Measurements from ENCODE around the gene AOAH.
A peak's percentile ranks its signal among the peaks of the same experiment; 100 is the strongest.
"Not testable (repeated sequence)": the region's sequence is repeated elsewhere in the genome, so short reads cannot be mapped to it uniquely, and the experiment has no call there.

AOAH gene

DNA sequence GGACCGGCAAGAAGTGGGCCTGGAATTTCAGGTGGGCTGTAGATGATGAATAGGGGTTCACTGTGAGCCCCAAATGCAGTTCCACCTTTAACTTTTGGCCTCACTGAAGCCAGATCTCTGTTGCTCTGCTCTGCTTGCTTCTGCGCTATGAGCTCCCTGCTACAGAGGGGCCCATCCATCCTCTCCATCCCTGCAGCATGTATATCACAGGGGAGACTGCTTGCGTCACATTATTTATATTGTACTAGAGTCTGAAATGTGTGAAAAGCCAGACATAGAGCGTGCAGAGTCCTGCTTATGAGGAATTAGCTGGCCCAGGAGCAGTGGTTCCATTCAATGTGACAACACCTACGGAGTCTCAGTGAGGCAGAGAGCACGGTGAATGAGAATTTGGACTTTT is 69.9 kb downstream of the AOAH start:
- DNase-seq: no peak

DNA sequence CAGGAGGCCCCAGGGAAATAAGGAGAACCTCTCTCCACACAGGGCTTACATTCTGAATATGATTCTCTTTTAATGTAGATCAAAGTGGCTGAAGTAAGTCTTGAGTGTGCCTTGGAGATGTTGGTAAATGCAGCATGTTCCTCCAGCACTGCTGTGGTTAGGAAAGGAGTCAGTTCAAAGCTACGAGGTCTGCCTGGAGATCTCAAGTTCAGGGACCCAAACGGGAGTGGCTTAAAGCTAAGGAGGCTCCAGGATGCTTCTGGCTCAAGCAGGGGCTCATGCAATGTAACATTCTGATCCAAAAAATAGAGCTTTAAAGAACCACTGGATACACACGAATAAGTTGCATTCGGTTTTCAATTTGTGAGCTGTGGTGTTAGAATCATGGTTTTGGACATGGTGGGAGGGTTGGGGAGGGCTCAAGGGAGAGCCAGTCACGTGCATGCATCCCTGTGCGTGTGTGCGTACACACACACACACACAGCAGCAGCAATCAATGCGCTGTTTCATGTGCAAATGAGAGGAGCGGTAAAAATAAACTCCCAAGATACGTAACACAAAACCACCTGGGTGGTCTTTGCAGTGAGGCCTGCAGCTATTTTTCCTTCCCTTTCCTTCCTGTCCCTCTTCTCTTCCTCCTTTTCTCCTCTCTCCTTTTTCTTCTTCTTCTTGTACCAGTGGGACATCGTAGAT is 70.5 kb downstream of the AOAH start:
- DNase-seq: no peak

DNA sequence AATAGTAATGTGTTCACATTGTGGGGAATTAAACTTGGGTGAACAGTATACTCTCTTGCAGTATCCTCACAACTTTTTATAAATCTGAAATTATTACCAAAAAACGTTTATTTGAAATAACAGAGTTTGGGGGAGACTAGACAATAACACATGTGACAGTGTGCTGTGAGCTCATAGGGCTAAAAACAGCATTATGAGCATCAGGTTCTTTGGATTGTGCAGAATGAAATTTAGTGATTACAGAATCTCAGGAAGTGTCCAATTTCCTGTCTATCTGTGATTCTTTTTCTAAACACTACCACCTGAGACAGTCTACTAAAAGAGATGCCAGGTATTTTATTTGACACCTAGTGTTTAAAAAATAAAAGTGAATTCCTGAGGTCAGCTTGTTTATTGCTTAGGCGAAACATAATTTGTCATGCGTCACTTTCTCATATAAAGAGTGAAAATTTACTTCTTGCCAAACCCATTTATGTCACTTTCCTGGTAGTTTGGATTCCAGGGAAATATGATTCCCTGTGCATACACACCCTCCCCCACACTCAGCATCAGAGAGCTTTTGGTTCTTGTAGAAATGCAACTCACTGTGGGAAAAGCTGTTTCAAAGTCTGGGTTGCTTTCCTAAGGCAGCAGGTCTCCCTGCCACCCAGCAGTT is 71.2 kb downstream of the AOAH start:
- peak; percentile 70 for DNase-seq

GRCh38 chr7:36652431-36652830 is 71.9 kb downstream of the AOAH start:
- DNase-seq: no peak

DNA sequence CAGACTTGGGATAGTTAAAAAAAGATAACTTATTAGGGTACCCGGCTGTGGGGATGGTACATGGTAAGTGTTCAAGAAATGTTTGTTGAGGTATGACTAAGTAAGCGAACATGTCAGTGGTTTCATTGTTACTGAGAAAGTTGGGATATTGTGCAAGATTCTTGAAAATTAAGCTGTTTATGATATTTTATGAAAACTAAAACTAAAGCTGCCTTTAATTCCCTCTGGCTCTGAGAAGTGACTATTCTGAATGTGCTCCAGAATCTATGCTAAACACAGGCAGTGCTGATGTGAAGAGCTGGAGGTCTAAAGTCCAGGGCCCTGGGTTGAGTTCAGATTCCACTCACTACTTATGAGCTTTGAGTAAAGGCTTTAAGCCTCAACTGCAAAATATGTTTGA is 72.9 kb downstream of the AOAH start:
- DNase-seq: no peak

DNA sequence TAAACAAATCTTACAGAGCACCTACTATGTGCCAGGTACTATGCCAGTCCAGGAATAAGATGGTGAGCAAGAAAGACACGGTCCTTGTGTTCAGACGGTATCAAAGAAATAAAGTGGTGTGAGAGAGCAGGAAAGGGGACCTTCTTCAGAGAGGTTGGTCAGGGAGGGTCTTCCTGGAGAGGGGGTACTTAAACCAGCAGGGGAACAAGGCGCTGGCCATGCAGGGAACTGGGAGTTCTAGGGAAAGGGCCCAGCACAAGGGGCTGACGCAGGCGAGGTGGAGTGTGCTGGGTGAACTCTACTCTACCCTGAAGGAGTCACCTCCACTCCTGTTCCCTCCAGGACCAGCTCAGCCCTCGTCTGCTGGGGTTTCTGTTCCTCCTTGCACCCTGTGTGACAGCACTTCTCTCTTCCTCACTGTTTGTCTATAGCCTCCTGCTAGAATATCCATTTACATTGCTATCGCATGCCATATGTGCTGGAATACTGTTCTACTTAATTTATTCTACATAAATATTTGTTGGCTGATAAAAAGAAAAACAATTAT is 73.5 kb downstream of the AOAH start:
- DNase-seq: no peak

GRCh38 chr7:36650320-36650719 is 74.0 kb downstream of the AOAH start:
- no peak for DNase-seq

- not testable (repeated sequence) for DNase-seq
Measured at GRCh38 chr7:36649319-36649718, 75.0 kb downstream of the AOAH start.

DNA sequence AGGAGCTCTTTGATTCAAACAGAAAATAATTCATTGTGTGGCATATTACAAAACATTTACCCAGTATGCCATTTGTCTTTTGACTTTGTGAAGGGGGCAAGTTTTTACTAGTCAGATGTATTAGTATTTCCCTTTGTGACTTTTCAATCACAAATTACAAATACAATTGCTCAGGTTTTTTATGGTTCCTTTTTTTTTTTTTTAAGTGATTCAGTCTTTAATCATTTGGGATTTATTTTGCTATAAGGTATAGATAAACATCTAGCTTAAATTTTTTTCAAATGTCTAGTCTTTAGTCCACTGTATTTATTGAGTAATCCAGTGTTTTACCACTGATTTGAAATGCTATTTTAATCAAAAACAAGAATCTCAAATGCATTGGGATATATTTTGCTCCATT is 75.9 kb downstream of the AOAH start:
- no peak for DNase-seq

GRCh38 chr7:36644625-36645422 is 79.5 kb downstream of the AOAH start:
- DNase-seq: peak; percentile 60

- no peak for DNase-seq
Measured at GRCh38 chr7:36642414-36642813, 81.9 kb downstream of the AOAH start.

DNA sequence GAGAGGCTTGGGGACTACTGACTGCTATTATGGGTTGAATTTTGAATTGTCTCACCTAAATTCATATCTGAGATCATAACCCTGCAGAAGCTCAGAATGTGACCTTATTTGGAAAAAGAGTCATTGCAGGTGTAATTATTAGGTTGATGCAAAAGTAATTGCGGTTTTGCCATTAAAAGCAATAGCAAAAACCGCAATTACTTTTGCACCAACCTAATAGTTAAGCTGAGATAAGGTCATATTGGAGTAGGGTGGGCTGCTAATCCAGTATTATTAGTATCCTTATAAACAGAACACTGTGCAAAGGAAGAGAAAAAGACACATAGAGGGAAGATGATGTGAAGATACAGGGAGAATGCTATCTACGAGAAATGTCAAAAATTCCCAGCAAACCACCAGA is 82.3 kb downstream of the AOAH start:
- DNase-seq: no peak

DNA sequence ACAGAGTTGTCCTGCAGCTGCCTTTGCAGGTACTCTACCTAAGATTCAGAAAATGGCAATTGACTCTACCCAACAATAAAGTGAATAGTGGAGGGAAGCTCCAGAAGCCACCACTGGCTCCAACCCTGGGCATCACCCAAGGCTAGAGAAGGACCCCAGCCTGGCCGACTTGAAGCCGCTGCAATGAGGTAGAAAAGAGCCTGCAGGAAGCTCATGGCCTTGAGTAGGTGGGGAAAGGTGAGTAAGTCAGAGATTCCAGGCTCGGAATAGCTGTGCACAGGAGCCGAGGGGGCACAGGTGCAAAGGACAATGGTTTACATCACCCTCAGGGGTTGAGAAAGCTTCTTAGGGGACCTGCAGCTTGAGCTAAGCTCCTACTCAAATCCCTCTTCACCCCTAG is 83.6 kb downstream of the AOAH start:
- no peak for DNase-seq

GRCh38 chr7:36639826-36640225 is 84.5 kb downstream of the AOAH start:
- no peak for DNase-seq

- peak; percentile 22 for DNase-seq
Measured at GRCh38 chr7:36638586-36639263, 85.6 kb downstream of the AOAH start.

GRCh38 chr7:36638140-36638539 is 86.2 kb downstream of the AOAH start:
- DNase-seq: peak; percentile 50

GRCh38 chr7:36637417-36637816 is 86.9 kb downstream of the AOAH start:
- DNase-seq: no peak

GRCh38 chr7:36636126-36636525 is 88.2 kb downstream of the AOAH start:
- DNase-seq: no peak

- DNase-seq: peak; percentile 70
Measured at GRCh38 chr7:36635091-36635490, 89.2 kb downstream of the AOAH start.

DNA sequence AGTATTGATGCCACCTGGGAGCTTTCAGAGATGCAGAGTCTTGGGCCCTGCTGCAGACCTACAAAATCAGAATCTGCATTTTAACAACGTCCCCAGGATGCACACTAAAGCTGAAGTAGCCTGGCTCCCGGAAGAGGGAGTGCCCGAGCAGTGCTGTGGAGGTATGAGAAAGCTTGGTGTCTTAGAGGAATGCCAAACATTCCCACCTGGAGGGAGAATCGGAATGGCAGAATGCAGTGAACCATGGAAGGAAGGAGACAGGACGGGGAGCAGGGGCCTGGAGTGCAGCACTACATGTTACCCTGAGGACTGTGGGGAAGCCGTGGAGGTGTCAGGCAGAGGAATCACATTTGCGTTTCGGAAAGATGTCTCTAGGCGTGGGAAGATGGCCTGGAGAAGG is 90.9 kb downstream of the AOAH start:
- no peak for DNase-seq

DNA sequence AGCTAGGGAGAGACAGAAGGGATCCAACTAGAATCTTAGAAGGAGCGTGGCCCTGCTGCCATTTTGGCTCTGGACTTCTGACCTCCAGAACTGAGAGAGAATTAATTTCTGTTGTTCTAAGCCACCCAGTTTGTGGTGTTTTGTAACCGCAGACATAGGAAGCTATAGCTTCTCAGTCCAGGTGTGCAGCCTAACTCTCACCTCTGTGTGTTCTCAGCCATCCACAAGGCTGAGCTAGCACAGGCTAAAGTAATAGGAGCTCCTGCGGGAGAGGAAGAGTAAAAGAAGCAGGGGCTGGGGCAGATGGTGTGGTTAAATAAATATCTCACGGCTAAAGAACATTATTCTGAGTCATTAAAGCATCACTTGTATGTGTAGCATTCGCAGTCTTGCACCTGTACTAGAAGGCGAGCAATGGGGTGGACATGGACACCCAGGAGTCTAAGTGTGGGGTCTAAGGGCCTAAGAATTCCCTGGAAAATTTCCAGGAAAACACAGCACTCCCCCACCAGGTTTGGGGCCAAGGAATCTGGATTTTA is 94.1 kb downstream of the AOAH start:
- DNase-seq: peak; percentile 88

DNA sequence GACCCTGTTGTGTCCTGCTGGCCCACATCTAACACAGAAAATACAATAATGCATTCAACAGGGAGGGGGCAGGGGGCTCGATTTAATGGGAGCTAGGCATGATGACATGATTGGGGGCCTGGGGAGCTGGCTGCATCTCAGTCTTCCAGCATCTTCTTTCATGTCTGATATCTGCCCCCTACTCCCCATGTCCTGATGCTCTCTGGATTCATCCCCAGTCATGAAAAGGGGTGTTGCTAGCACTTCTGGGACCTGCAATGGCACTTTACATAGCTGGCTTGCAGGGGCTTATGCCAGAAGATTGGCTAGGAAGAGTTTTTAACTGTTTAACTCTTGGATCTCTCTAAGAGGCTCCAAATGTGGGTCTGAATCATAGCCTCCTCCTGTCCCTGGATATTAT is 94.9 kb downstream of the AOAH start:
- no peak for DNase-seq

- DNase-seq: no peak
Measured at GRCh38 chr7:36627836-36628235, 96.5 kb downstream of the AOAH start.
